Keratinocyte (primary cell): Measurements from ENCODE around the gene COG5. TPM values are rescaled to one million over a fixed set of nuclear protein-coding genes. Genes with fewer than 3 reads are reported as not detected.

Source experiments
- DNase-seq: peaks from one replicate; pipeline ENCODE4 v3.0.0-alpha.2; 2011; ENCODE audit warnings: low read depth, missing footprints, low spot score
- FAIRE-seq: peaks from 2 replicates; lab custom pipeline; 2011; peaks lifted over from hg19 to GRCh38; lab: Jason Lieb, UNC
- H2AFZ ChIP-seq: 2 replicates; pipeline ENCODE4 v1.6.0; 2012; ENCODE audit warnings: low read length, control low read depth, inconsistent platforms; ENCODE audit not compliant: control insufficient read depth
- H3K27ac ChIP-seq: 2 replicates; pipeline ENCODE4 v1.5.1; 2011; ENCODE audit warnings: low read length; ENCODE audit not compliant: control insufficient read depth, insufficient read depth
- H3K27me3 ChIP-seq: 3 replicates; pipeline ENCODE4 v1.6.0; 2011; ENCODE audit warnings: low read length; ENCODE audit not compliant: control insufficient read depth, insufficient read depth; ENCODE audit errors: extremely low read depth
- H3K36me3 ChIP-seq, 2 experiments: 2 replicates in 1 of 2; 3 replicates in 1 of 2; pipeline ENCODE4 v1.5.1; 2011; ENCODE audit warnings: low read length in 2 of 2, mild to moderate bottlenecking in 1 of 2; ENCODE audit not compliant: control insufficient read depth in 2 of 2, insufficient read depth in 2 of 2; ENCODE audit errors: extremely low read depth in 1 of 2
- H3K4me1 ChIP-seq: 3 replicates; pipeline ENCODE4 v1.5.1; 2011; ENCODE audit warnings: low read length; ENCODE audit not compliant: control insufficient read depth, insufficient read depth; ENCODE audit errors: extremely low read depth
- H3K4me2 ChIP-seq: 3 replicates; pipeline ENCODE4 v1.6.0; 2011; ENCODE audit warnings: low read depth, low read length; ENCODE audit not compliant: control insufficient read depth, insufficient read depth; ENCODE audit errors: extremely low read depth
- H3K4me3 ChIP-seq, 3 experiments: fragments of 200-600 bp in 1 of 3; sonication (generic) in 1 of 3; 2 replicates in 2 of 3; 3 replicates in 1 of 3; pipeline ENCODE4 v1.5.1; 2011 to 2016; ENCODE audit warnings: low read length in 3 of 3, mild to moderate bottlenecking in 3 of 3, control low read depth in 2 of 3, inconsistent platforms in 1 of 3, low read depth in 1 of 3, mixed read lengths in 1 of 3, mixed run types in 1 of 3, moderate library complexity in 1 of 3; ENCODE audit not compliant: control insufficient read depth in 2 of 3, insufficient read depth in 2 of 3; ENCODE audit errors: extremely low read depth in 1 of 3
- H3K79me2 ChIP-seq: 2 replicates; pipeline ENCODE4 v1.6.0; 2012; ENCODE audit warnings: low read length; ENCODE audit not compliant: control insufficient read depth, insufficient read depth
- H3K9ac ChIP-seq: 3 replicates; pipeline ENCODE4 v1.6.0; 2011; ENCODE audit warnings: low read length; ENCODE audit not compliant: control insufficient read depth, insufficient read depth; ENCODE audit errors: extremely low read depth
- H3K9me1 ChIP-seq: 3 replicates; pipeline ENCODE4 v1.6.0; 2011; ENCODE audit warnings: low read length; ENCODE audit not compliant: control insufficient read depth, insufficient read depth; ENCODE audit errors: extremely low read depth
- H3K9me3 ChIP-seq: 2 replicates; pipeline ENCODE4 v1.5.1; 2012; ENCODE audit warnings: low read depth, low read length; ENCODE audit not compliant: control insufficient read depth
- H4K20me1 ChIP-seq: 3 replicates; pipeline ENCODE4 v1.6.0; 2011; ENCODE audit warnings: low read length; ENCODE audit not compliant: control insufficient read depth, insufficient read depth; ENCODE audit errors: extremely low read depth
- EZH2 ChIP-seq: IDR thresholded peaks from one replicate; pipeline ENCODE4 v1.6.1; 2012; ENCODE audit warnings: inconsistent platforms, mild to moderate bottlenecking, low read length, moderate library complexity
- dilution Hi-C: fragments of 300-500 bp; cut with MboI; formaldehyde crosslinking; loops from one replicate; pipeline ENCODE4 v1.7.0; 2020; ENCODE audit warnings: low sequenced_read_pairs; ENCODE audit not compliant: extremely low pct_ligation_motif_present
- polyA plus RNA-seq, 5 experiments: library from polyadenylated mRNA; depleted of rRNA in 3 of 5; stranded (reverse) in 3 of 5; stranded (forward) in 1 of 5; unstranded in 1 of 5; fragments of >200 nt; gene quantifications; 1 replicate in 1 of 5; 2 replicates in 3 of 5; 3 replicates in 1 of 5; pipeline versions ENCODE4 v1.2.1 to v1.2.3, GENCODE V29; 2011 to 2012; ENCODE audit warnings: missing spikeins in 2 of 5, low read depth in 1 of 5, low replicate concordance in 1 of 5
- TF ChIP-seq, protein P1 (sequence below), 3 experiments: IDR thresholded peaks in 1 of 3; conservative IDR thresholded peaks in 1 of 3; optimal IDR thresholded peaks in 1 of 3; 2 replicates in 2 of 3; 3 replicates in 1 of 3; pipeline versions ENCODE3 to v1.5.1; 2011; ENCODE audit warnings: low read length in 3 of 3, mild to moderate bottlenecking in 3 of 3, moderate library complexity in 2 of 3, control low read depth in 1 of 3, inconsistent platforms in 1 of 3; ENCODE audit not compliant: insufficient read depth in 2 of 3; ENCODE audit errors: extremely low read depth in 1 of 3

The COG5 gene
- polyA plus RNA-seq, 1 donor (not counting 4 experiments of a cell fraction or from before 2014, with no cell fraction given), result 50.7 TPM

DNA sequence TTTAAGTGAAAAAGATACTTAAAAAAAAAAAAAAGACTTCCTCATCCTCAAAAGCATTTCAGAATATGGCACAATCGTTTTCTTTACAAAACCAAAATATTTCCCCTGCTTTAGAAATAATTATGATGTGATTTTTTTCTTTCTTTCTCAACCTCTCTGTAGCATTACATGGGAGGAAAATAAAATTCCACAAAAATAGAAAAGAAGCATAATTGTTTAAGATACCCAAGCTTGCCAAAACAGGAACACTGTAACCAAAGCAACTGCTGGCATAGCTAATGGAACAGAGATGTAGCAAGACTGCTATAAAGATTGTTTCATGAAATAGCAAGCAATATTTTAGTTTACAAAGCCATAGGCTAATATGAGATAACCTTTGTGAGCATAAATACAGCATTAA is 169.4 kb downstream of the COG5 start:
- no peak overlapping the region for H3K9ac ChIP-seq
- H3K9me3 ChIP-seq, result no peaks in the 10 kb centered on the region
- TF ChIP-seq, protein P1, sequence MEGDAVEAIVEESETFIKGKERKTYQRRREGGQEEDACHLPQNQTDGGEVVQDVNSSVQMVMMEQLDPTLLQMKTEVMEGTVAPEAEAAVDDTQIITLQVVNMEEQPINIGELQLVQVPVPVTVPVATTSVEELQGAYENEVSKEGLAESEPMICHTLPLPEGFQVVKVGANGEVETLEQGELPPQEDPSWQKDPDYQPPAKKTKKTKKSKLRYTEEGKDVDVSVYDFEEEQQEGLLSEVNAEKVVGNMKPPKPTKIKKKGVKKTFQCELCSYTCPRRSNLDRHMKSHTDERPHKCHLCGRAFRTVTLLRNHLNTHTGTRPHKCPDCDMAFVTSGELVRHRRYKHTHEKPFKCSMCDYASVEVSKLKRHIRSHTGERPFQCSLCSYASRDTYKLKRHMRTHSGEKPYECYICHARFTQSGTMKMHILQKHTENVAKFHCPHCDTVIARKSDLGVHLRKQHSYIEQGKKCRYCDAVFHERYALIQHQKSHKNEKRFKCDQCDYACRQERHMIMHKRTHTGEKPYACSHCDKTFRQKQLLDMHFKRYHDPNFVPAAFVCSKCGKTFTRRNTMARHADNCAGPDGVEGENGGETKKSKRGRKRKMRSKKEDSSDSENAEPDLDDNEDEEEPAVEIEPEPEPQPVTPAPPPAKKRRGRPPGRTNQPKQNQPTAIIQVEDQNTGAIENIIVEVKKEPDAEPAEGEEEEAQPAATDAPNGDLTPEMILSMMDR (optimal IDR thresholded peaks at IDR 0.05 in 1 of 3, IDR thresholded peaks at IDR 0.05 in 1 of 3, conservative IDR thresholded peaks at IDR 0.05 in 1 of 3; ENCODE audit: extremely low read depth in 1 of 3, insufficient read depth in 2 of 3, low read length in 3 of 3), result no peak
- TF ChIP-seq EZH2, result no peak
- no peaks in the 10 kb centered on the region for H3K79me2 ChIP-seq
- H4K20me1 ChIP-seq, result no peaks in the 10 kb centered on the region
- H3K36me3 ChIP-seq, result no peaks in the 10 kb centered on the region
- no peak overlapping the region for H3K4me2 ChIP-seq
- no peaks in the 10 kb centered on the region for H3K27me3 ChIP-seq
- DNase-seq, result no peak
- H3K4me3 ChIP-seq, result no peak overlapping the region
- H3K27ac ChIP-seq, result no peak overlapping the region
- no peak overlapping the region for H2AFZ ChIP-seq
- no peaks in the 10 kb centered on the region for H3K9me1 ChIP-seq
- H3K4me1 ChIP-seq, result peaks cover 4% of the 10 kb centered on the region
- dilution Hi-C loops, result no loop called here
- no peak for FAIRE-seq

DNA sequence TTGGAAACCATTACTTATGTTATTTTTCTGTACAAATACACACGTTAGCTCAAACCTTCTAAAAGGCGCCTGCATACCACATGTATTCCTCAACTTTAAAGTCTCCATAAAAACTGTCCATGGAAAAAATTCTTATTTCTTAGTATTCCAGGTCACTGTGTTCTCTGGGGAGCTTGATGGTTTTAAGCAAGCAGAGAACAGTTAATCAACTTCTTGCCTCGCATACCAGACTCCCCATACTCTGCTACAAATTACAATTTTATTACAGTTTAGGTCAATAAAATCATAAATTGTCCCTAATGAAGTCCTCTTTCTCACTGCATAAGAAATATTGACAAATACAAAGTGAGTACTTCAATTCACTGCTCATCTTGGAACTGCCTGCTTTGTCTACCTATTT is 170.9 kb downstream of the COG5 start:
- no peak overlapping the region for H3K4me3 ChIP-seq
- TF ChIP-seq, protein P1 (optimal IDR thresholded peaks at IDR 0.05 in 1 of 3, IDR thresholded peaks at IDR 0.05 in 1 of 3, conservative IDR thresholded peaks at IDR 0.05 in 1 of 3; ENCODE audit: extremely low read depth in 1 of 3, insufficient read depth in 2 of 3, low read length in 3 of 3), result no peak
- no peak for TF ChIP-seq EZH2
- no peak overlapping the region for H3K4me2 ChIP-seq
- no peak overlapping the region for H3K9ac ChIP-seq
- H3K9me3 ChIP-seq, result no peaks in the 10 kb centered on the region
- no peaks in the 10 kb centered on the region for H3K9me1 ChIP-seq
- H3K27ac ChIP-seq, result no peak overlapping the region
- no peaks in the 10 kb centered on the region for H4K20me1 ChIP-seq
- DNase-seq (no peak), FAIRE-seq (no peak)
- no peaks in the 10 kb centered on the region for H3K27me3 ChIP-seq
- no peak overlapping the region for H2AFZ ChIP-seq
- no peaks in the 10 kb centered on the region for H3K79me2 ChIP-seq
- H3K36me3 ChIP-seq, result no peaks in the 10 kb centered on the region
- dilution Hi-C loops, result no loop called here
- H3K4me1 ChIP-seq, result peaks cover 4% of the 10 kb centered on the region
